Keratinocyte (primary cell): ENCODE results near the gene KLF3. TPM values are rescaled to one million over a fixed set of nuclear protein-coding genes. Genes with fewer than 3 reads are reported as not detected.

ENCODE experiments used
- DNase-seq: peaks from one replicate; pipeline ENCODE4 v3.0.0-alpha.2; 2011; ENCODE audit warnings: low read depth, missing footprints, low spot score
- FAIRE-seq: peaks from 2 replicates; lab custom pipeline; 2011; peaks lifted over from hg19 to GRCh38; lab: Jason Lieb, UNC
- H2AFZ ChIP-seq: 2 replicates; pipeline ENCODE4 v1.6.0; 2012; ENCODE audit warnings: low read length, control low read depth, inconsistent platforms; ENCODE audit not compliant: control insufficient read depth
- H3K27ac ChIP-seq: 2 replicates; pipeline ENCODE4 v1.5.1; 2011; ENCODE audit warnings: low read length; ENCODE audit not compliant: control insufficient read depth, insufficient read depth
- H3K27me3 ChIP-seq: 3 replicates; pipeline ENCODE4 v1.6.0; 2011; ENCODE audit warnings: low read length; ENCODE audit not compliant: control insufficient read depth, insufficient read depth; ENCODE audit errors: extremely low read depth
- H3K36me3 ChIP-seq, 2 experiments: 2 replicates in 1 of 2; 3 replicates in 1 of 2; pipeline ENCODE4 v1.5.1; 2011; ENCODE audit warnings: low read length in 2 of 2, mild to moderate bottlenecking in 1 of 2; ENCODE audit not compliant: control insufficient read depth in 2 of 2, insufficient read depth in 2 of 2; ENCODE audit errors: extremely low read depth in 1 of 2
- H3K4me1 ChIP-seq: 3 replicates; pipeline ENCODE4 v1.5.1; 2011; ENCODE audit warnings: low read length; ENCODE audit not compliant: control insufficient read depth, insufficient read depth; ENCODE audit errors: extremely low read depth
- H3K4me2 ChIP-seq: 3 replicates; pipeline ENCODE4 v1.6.0; 2011; ENCODE audit warnings: low read depth, low read length; ENCODE audit not compliant: control insufficient read depth, insufficient read depth; ENCODE audit errors: extremely low read depth
- H3K4me3 ChIP-seq, 3 experiments: fragments of 200-600 bp in 1 of 3; sonication (generic) in 1 of 3; 2 replicates in 2 of 3; 3 replicates in 1 of 3; pipeline ENCODE4 v1.5.1; 2011 to 2016; ENCODE audit warnings: low read length in 3 of 3, mild to moderate bottlenecking in 3 of 3, control low read depth in 2 of 3, inconsistent platforms in 1 of 3, low read depth in 1 of 3, mixed read lengths in 1 of 3, mixed run types in 1 of 3, moderate library complexity in 1 of 3; ENCODE audit not compliant: control insufficient read depth in 2 of 3, insufficient read depth in 2 of 3; ENCODE audit errors: extremely low read depth in 1 of 3
- H3K79me2 ChIP-seq: 2 replicates; pipeline ENCODE4 v1.6.0; 2012; ENCODE audit warnings: low read length; ENCODE audit not compliant: control insufficient read depth, insufficient read depth
- H3K9ac ChIP-seq: 3 replicates; pipeline ENCODE4 v1.6.0; 2011; ENCODE audit warnings: low read length; ENCODE audit not compliant: control insufficient read depth, insufficient read depth; ENCODE audit errors: extremely low read depth
- H3K9me1 ChIP-seq: 3 replicates; pipeline ENCODE4 v1.6.0; 2011; ENCODE audit warnings: low read length; ENCODE audit not compliant: control insufficient read depth, insufficient read depth; ENCODE audit errors: extremely low read depth
- H3K9me3 ChIP-seq: 2 replicates; pipeline ENCODE4 v1.5.1; 2012; ENCODE audit warnings: low read depth, low read length; ENCODE audit not compliant: control insufficient read depth
- H4K20me1 ChIP-seq: 3 replicates; pipeline ENCODE4 v1.6.0; 2011; ENCODE audit warnings: low read length; ENCODE audit not compliant: control insufficient read depth, insufficient read depth; ENCODE audit errors: extremely low read depth
- CTCF ChIP-seq, 3 experiments: IDR thresholded peaks in 1 of 3; conservative IDR thresholded peaks in 1 of 3; optimal IDR thresholded peaks in 1 of 3; 2 replicates in 2 of 3; 3 replicates in 1 of 3; pipeline versions ENCODE3 to v1.5.1; 2011; ENCODE audit warnings: low read length in 3 of 3, mild to moderate bottlenecking in 3 of 3, moderate library complexity in 2 of 3, control low read depth in 1 of 3, inconsistent platforms in 1 of 3; ENCODE audit not compliant: insufficient read depth in 2 of 3; ENCODE audit errors: extremely low read depth in 1 of 3
- EZH2 ChIP-seq: IDR thresholded peaks from one replicate; pipeline ENCODE4 v1.6.1; 2012; ENCODE audit warnings: inconsistent platforms, mild to moderate bottlenecking, low read length, moderate library complexity
- dilution Hi-C: fragments of 300-500 bp; cut with MboI; formaldehyde crosslinking; loops from one replicate; pipeline ENCODE4 v1.7.0; 2020; ENCODE audit warnings: low sequenced_read_pairs; ENCODE audit not compliant: extremely low pct_ligation_motif_present
- polyA plus RNA-seq, 5 experiments: library from polyadenylated mRNA; depleted of rRNA in 3 of 5; stranded (reverse) in 3 of 5; stranded (forward) in 1 of 5; unstranded in 1 of 5; fragments of >200 nt; gene quantifications; 1 replicate in 1 of 5; 2 replicates in 3 of 5; 3 replicates in 1 of 5; pipeline versions ENCODE4 v1.2.1 to v1.2.3, GENCODE V29; 2011 to 2012; ENCODE audit warnings: missing spikeins in 2 of 5, low read depth in 1 of 5, low replicate concordance in 1 of 5

KLF3 gene
- polyA plus RNA-seq, 1 donor (not counting 4 experiments of a cell fraction or from before 2014, with no cell fraction given): 39.9 TPM

- H3K9ac ChIP-seq: no peak overlapping the region
- H3K79me2 ChIP-seq: peaks cover 93% of the 10 kb centered on the region
- H3K4me1 ChIP-seq: peaks cover 39% of the 10 kb centered on the region
- H3K36me3 ChIP-seq: peaks cover 8 to 44% of the 10 kb centered on the region in 2 experiments
- no peak overlapping the region for H2AFZ ChIP-seq
- H3K9me1 ChIP-seq: peaks cover 10% of the 10 kb centered on the region
- no peak overlapping the region for H3K4me2 ChIP-seq
- H3K27me3 ChIP-seq: no peaks in the 10 kb centered on the region
- peak; percentile 9 for FAIRE-seq
- no peak for DNase-seq
- dilution Hi-C loops: no loop called here
- H3K9me3 ChIP-seq: no peaks in the 10 kb centered on the region
- H3K27ac ChIP-seq: no peak overlapping the region
- no peak overlapping the region for H3K4me3 ChIP-seq
- H4K20me1 ChIP-seq: peaks cover 36% of the 10 kb centered on the region
- TF ChIP-seq CTCF (optimal IDR thresholded peaks at IDR 0.05 in 1 of 3, IDR thresholded peaks at IDR 0.05 in 1 of 3, conservative IDR thresholded peaks at IDR 0.05 in 1 of 3; ENCODE audit: extremely low read depth in 1 of 3, insufficient read depth in 2 of 3, low read length in 3 of 3) (no peak), EZH2 (no peak)
Observed at GRCh38 chr4:38678078-38678477, 14.1 kb downstream of the KLF3 start.

- no peak overlapping the region for H3K9ac ChIP-seq
- no peaks in the 10 kb centered on the region for H3K27me3 ChIP-seq
- no peak overlapping the region for H3K4me2 ChIP-seq
- no peaks in the 10 kb centered on the region for H3K9me3 ChIP-seq
- H3K4me3 ChIP-seq: no peak overlapping the region
- dilution Hi-C loops: no loop called here
- no peak overlapping the region for H2AFZ ChIP-seq
- peaks cover 9 to 41% of the 10 kb centered on the region in 2 experiments for H3K36me3 ChIP-seq
- H3K27ac ChIP-seq: no peak overlapping the region
- H3K79me2 ChIP-seq: peaks cover 94% of the 10 kb centered on the region
- TF ChIP-seq EZH2 (no peak), CTCF (optimal IDR thresholded peaks at IDR 0.05 in 1 of 3, IDR thresholded peaks at IDR 0.05 in 1 of 3, conservative IDR thresholded peaks at IDR 0.05 in 1 of 3; ENCODE audit: extremely low read depth in 1 of 3, insufficient read depth in 2 of 3, low read length in 3 of 3) (no peak)
- FAIRE-seq (no peak), DNase-seq (no peak)
- H3K9me1 ChIP-seq: peaks cover 6% of the 10 kb centered on the region
- H3K4me1 ChIP-seq: peaks cover 25% of the 10 kb centered on the region
- H4K20me1 ChIP-seq: peaks cover 34% of the 10 kb centered on the region
Observed at GRCh38 chr4:38679921-38680320, 15.9 kb downstream of the KLF3 start.
